ENCODE measurements around the gene WBP1.

The WBP1 gene

DNA sequence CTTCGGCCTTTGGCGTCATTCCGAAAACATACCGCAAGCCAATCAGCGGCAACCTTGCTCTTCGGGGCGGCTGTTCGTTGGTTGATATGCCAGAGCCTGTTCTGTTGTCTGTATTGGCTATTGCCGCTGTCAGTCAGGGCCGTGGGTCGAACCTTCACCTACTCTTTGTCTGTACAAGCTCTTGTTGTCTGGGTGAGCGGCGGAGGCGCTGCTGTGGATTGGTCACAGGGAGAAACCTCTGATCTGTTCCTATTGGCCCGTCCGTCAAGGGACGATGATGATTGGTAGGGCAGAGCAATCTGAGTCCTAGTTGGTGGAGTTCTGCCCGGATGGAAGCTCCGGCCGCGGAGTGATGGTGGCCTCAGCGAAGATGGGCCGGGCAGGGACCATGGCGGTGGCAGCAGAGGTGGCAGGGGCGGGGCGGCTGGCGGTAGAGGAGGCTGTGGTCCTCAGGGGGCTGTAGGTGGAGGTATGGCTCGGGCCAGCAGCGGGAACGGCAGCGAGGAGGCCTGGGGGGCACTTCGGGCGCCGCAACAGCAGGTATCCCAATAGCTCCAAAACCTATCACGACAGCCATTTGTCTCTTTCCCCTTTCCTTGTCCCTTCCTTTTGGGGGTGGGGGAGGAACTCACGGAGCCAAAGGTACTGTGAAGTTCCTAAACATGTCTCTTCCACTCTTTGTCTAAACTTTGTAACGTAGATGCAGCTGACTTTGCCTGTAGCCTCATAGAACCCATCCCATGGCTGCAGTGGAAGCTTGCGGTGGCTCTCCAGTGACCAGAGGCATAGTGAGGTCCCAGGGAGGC, at the start of gene WBP1:
Gene WBP1 (plus strand): TSS at position 307 of the 806 bp plus-strand sequence. CDS start 165 bp downstream, at position 472.
- H3K36me3 ChIP-seq (ENCODE audit: control insufficient read depth, insufficient read depth, low read length), result peaks cover 14% of the 10 kb centered on the region
- no peaks in the 10 kb centered on the region for H3K27me3 ChIP-seq (ENCODE audit: control insufficient read depth, insufficient read depth, low read length)
- peak within 1 kb of the TSS; percentile 98 for H3K27ac ChIP-seq (ENCODE audit: low read depth, low read length)
- peak within 1 kb of the TSS; percentile 85 for H3K4me3 ChIP-seq (ENCODE audit: low read length)
- peak within 1 kb of the TSS; percentile 90 for H3K9ac ChIP-seq (ENCODE audit: low read length)
- peaks cover 22% of the 10 kb centered on the region for H3K4me1 ChIP-seq (ENCODE audit: control insufficient read depth, insufficient read depth, low read length)

DNA sequence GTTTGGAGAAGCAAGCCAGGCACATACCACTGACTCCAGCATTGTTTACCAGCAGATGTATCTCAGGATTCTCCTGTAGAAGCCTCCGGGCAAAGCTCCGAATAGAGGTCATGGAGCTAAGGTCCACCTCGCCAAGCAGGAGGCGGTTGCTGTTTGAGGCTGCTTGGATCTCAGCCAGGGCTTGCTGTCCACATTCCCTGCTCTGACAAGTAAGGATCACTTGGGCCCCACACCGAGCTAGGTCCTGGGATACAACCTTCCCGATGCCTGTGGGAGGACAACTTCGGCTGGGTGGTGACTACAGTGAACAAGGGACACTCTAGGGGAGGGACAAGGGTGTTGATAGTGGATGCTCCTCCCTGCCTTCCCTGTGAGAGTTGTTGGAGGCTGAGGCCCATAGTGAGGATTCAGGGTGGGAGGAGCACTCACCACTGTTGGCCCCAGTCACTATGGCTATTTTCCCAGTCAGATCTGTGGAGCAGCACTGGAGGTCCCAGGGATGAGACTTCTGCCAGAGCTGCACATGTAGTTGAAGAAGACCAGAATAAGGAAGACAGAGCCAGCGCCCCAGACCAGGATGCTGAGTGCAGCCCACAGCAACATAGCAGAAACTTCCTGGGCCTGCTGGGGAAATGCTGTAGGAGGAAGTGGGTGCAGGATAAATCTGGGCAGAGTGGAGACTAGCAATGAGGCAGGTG, 45.1 kb upstream of the WBP1 start:
- no peaks in the 10 kb centered on the region for H3K27me3 ChIP-seq (ENCODE audit: control insufficient read depth, insufficient read depth, low read length)
- no peak overlapping the region for H3K4me3 ChIP-seq (ENCODE audit: low read length)
- no peak overlapping the region for H3K27ac ChIP-seq (ENCODE audit: low read depth, low read length)
- H3K36me3 ChIP-seq (ENCODE audit: control insufficient read depth, insufficient read depth, low read length), result no peaks in the 10 kb centered on the region
- peaks cover 4% of the 10 kb centered on the region for H3K4me1 ChIP-seq (ENCODE audit: control insufficient read depth, insufficient read depth, low read length)
- no peak overlapping the region for H3K9ac ChIP-seq (ENCODE audit: low read length)

DNA sequence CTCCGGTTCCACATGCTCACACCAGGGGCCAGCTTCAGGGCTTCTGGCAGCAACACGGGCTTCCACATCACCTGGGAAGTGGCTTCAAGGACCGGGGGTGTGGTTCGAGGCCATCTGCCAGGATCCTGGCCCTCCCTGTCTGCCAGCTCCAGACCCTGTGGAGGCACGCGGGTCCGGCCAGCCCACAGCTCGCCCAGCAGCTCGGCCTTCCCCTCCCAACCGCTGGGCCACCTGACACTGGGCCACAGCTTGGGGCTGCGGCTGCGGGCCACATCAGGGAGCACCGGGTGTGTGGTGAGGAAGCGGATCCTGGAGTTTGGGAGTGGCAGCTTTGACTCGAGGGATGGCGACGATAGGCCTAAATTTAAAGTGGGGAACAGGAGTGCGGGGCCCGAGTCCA, 43.8 kb upstream of the WBP1 start:
- H3K27me3 ChIP-seq (ENCODE audit: control insufficient read depth, insufficient read depth, low read length), result no peaks in the 10 kb centered on the region
- no peaks in the 10 kb centered on the region for H3K36me3 ChIP-seq (ENCODE audit: control insufficient read depth, insufficient read depth, low read length)
- H3K27ac ChIP-seq (ENCODE audit: low read depth, low read length), result no peak overlapping the region
- H3K9ac ChIP-seq (ENCODE audit: low read length), result no peak overlapping the region
- peaks cover 4% of the 10 kb centered on the region for H3K4me1 ChIP-seq (ENCODE audit: control insufficient read depth, insufficient read depth, low read length)
- H3K4me3 ChIP-seq (ENCODE audit: low read length), result peak overlapping the region; percentile 70

DNA sequence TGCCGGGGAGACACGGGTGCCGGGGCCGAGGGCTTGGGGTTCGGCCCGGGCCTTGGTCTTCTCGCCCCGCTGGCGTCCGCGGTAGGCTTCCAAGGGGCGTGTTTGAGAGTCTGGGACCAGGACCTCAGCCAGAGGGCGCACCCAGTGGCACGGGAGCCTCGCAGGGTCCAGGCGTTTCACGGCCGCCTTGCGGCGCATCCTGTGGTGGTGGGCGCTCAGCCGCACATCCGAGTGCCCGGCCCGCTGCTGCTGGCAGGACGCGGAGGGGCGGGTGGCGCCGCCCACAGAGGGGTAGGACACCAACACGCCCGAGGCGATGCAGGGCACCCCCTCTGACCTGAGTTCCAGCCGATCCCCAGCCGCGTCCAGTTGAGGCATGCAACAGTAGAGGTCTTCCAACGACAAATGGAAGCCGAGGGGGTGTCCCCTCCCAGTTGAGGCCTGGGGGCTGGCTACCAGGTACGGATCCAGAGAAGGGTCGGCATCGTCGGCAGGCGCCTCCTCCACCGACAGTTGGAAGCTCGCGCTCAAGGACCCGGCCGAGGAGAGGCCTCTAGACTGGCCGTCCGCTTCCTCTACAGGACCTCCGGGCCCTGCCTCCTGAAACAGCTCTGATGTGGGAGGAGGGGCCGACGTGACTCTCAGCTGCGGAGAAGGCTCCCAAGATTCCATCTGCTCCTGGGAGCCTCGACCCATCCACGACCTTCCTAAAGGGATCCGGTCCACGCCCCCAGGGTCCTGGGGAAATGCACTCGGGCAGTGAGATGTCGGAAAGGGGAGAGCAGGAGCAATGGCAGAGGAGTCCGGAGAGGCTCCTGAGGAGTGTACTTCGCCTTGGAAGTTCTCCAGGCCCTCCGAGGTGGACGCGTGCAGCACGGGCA, 43.1 kb upstream of the WBP1 start:
- Histone ChIP-seq H3K4me3 (ENCODE audit: low read length) (peak overlapping the region; percentile 70), H3K4me1 (ENCODE audit: control insufficient read depth, insufficient read depth, low read length) (peaks cover 4% of the 10 kb centered on the region), H3K36me3 (ENCODE audit: control insufficient read depth, insufficient read depth, low read length) (no peaks in the 10 kb centered on the region), H3K9ac (ENCODE audit: low read length) (peak overlapping the region; percentile 8), H3K27me3 (ENCODE audit: control insufficient read depth, insufficient read depth, low read length) (no peaks in the 10 kb centered on the region), H3K27ac (ENCODE audit: low read depth, low read length) (no peak overlapping the region)

DNA sequence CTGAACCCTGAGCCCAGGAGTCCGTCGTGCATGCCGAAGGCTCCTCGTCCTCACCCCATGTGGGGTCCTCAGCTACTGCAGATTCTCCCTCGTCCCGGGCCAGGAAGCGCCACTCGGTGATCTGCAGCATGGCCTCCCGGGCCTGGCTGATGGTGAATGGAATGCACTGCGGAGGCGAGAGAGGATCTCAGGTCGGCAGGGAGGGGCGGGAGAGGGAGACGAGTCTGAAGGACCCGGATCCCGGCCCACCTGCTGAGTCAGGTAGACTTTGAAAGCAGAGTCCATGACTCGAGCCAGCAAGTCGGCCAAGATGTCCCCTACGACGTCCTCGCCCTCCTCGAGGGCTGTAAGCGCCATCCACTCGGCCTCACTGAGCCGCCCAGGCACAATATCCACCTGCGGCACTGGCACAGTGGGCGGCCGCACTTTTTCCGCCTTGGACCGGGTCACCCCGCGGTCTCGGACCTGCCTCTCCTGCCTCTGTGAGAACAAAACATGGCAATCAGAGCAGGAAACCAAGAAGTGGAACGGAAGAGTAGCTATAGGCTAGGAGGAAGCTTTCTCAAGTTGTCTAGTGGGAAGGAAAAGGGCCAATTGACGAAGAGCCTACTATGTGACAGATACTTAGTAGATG, 42.4 kb upstream of the WBP1 start:
- no peaks in the 10 kb centered on the region for H3K27me3 ChIP-seq (ENCODE audit: control insufficient read depth, insufficient read depth, low read length)
- no peak overlapping the region for H3K9ac ChIP-seq (ENCODE audit: low read length)
- H3K27ac ChIP-seq (ENCODE audit: low read depth, low read length), result no peak overlapping the region

DNA sequence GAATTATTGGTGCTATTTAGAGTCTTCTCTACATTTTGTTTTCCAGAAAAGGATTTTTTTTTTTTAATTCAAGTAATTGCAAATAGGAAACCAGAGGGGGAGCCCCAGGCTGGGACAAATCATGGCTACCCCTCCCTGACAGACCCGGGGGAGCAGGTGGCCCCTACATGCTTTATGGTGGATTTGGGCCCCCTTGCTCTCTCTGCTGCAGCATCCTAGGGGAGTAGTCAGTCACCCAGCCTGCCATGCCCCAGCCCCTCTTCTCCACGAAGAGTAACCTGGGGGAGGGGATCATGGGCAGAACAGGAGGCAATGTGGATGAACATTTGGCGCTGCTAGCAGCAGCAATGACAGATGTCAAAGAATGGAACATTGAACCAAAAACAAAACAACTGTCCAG, 41.5 kb upstream of the WBP1 start:
- Histone ChIP-seq H3K36me3 (ENCODE audit: control insufficient read depth, insufficient read depth, low read length) (no peaks in the 10 kb centered on the region), H3K9ac (ENCODE audit: low read length) (no peak overlapping the region), H3K27me3 (ENCODE audit: control insufficient read depth, insufficient read depth, low read length) (no peaks in the 10 kb centered on the region), H3K4me1 (ENCODE audit: control insufficient read depth, insufficient read depth, low read length) (peaks cover 4% of the 10 kb centered on the region), H3K27ac (ENCODE audit: low read depth, low read length) (no peak overlapping the region), H3K4me3 (ENCODE audit: low read length) (no peak overlapping the region)

More for the DNA sequence above, 42.4 kb upstream of the WBP1 start:
- Histone ChIP-seq H3K36me3 (ENCODE audit: control insufficient read depth, insufficient read depth, low read length) (no peaks in the 10 kb centered on the region), H3K4me1 (ENCODE audit: control insufficient read depth, insufficient read depth, low read length) (peaks cover 4% of the 10 kb centered on the region), H3K4me3 (ENCODE audit: low read length) (peak overlapping the region; percentile 70)

DNA sequence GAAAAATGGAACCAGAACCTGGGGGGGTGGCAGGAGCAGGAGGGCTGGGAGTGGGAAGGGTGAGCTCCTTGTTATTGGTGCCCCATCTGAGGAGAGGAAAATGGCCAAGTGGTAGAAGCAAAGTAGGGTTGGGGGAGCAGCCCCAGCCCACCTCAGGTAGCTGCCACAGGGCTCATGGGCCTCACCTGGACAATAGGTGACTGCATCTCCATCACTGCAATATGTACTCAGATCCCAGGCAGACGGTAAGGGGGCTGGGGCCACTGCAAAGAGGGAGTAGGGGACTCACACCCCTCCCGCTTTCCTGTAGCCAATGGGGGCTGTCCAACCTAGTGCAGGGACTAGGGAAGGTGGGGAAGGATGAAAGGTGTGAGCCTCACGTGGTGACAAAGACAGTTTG, 41.0 kb upstream of the WBP1 start:
- Histone ChIP-seq H3K9ac (ENCODE audit: low read length) (no peak overlapping the region), H3K4me3 (ENCODE audit: low read length) (no peak overlapping the region), H3K27me3 (ENCODE audit: control insufficient read depth, insufficient read depth, low read length) (no peaks in the 10 kb centered on the region), H3K36me3 (ENCODE audit: control insufficient read depth, insufficient read depth, low read length) (no peaks in the 10 kb centered on the region), H3K4me1 (ENCODE audit: control insufficient read depth, insufficient read depth, low read length) (peaks cover 4% of the 10 kb centered on the region), H3K27ac (ENCODE audit: low read depth, low read length) (no peak overlapping the region)

DNA sequence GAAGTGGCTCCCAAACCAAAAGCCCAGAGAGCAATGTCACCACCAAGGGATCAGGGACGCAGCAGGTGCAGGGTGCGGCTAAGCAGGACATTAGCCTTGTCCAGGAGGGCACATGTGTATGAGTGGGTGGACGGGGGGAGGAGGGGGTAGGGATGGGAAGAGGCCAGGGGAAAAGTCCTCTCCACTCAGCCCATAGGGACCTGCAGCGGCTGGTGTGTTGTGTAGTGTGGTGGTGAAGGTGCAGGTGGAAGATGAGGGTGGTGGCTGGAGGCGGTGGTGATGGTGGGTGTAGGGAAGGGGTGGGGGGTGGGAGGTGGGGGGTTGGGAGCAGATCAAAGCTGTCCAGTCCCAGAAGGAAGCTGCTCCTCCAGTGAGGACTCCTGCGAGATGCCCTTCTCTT, 40.5 kb upstream of the WBP1 start:
- Histone ChIP-seq H3K4me1 (ENCODE audit: control insufficient read depth, insufficient read depth, low read length) (peaks cover 4% of the 10 kb centered on the region), H3K9ac (ENCODE audit: low read length) (no peak overlapping the region), H3K4me3 (ENCODE audit: low read length) (no peak overlapping the region), H3K36me3 (ENCODE audit: control insufficient read depth, insufficient read depth, low read length) (no peaks in the 10 kb centered on the region), H3K27ac (ENCODE audit: low read depth, low read length) (no peak overlapping the region), H3K27me3 (ENCODE audit: control insufficient read depth, insufficient read depth, low read length) (no peaks in the 10 kb centered on the region)

DNA sequence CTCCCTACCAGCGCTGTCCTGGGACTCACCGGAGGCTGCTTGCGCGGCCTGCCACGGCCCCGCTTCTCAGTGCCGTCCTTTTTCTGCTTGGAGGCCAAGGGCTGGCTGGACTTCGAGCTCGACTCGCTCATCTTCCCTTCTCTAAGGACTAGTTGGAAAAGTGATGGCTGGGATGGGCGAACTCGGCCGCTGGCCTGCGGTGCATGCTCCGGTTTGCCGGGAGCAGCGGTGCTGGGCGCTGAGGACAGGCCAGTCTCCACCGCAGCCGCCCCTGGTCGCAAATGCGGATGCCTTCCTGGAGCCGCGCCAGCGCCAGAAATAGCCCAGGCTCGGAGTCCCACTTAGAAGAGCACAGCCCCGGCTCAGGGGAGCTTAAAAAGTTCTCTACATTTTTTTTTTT, 39.9 kb upstream of the WBP1 start:
- Histone ChIP-seq H3K4me1 (ENCODE audit: control insufficient read depth, insufficient read depth, low read length) (peaks cover 4% of the 10 kb centered on the region), H3K36me3 (ENCODE audit: control insufficient read depth, insufficient read depth, low read length) (no peaks in the 10 kb centered on the region), H3K27ac (ENCODE audit: low read depth, low read length) (no peak overlapping the region), H3K9ac (ENCODE audit: low read length) (no peak overlapping the region), H3K27me3 (ENCODE audit: control insufficient read depth, insufficient read depth, low read length) (no peaks in the 10 kb centered on the region), H3K4me3 (ENCODE audit: low read length) (no peak overlapping the region)

DNA sequence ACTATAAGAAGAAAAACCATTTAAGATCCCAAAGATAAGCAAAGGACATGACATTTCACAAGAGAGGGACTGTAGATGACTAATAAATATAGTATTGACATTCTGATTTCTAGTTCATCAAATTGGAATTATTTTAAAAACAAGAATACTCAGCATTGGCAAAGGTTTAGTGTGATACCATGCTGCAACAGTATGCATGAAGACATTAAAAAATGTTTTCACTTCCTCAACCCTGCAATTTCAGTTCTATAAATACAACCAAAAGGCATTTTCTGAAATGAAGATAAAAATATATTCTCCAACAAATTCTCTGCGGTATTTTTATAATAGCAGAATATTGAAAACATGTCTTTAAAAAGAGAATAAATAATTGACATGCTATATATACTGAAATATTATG, 38.9 kb upstream of the WBP1 start:
- no peak overlapping the region for H3K4me3 ChIP-seq (ENCODE audit: low read length)
- H3K36me3 ChIP-seq (ENCODE audit: control insufficient read depth, insufficient read depth, low read length), result no peaks in the 10 kb centered on the region
- H3K4me1 ChIP-seq (ENCODE audit: control insufficient read depth, insufficient read depth, low read length), result peaks cover 2% of the 10 kb centered on the region
- no peak overlapping the region for H3K27ac ChIP-seq (ENCODE audit: low read depth, low read length)
- no peaks in the 10 kb centered on the region for H3K27me3 ChIP-seq (ENCODE audit: control insufficient read depth, insufficient read depth, low read length)
- no peak overlapping the region for H3K9ac ChIP-seq (ENCODE audit: low read length)

DNA sequence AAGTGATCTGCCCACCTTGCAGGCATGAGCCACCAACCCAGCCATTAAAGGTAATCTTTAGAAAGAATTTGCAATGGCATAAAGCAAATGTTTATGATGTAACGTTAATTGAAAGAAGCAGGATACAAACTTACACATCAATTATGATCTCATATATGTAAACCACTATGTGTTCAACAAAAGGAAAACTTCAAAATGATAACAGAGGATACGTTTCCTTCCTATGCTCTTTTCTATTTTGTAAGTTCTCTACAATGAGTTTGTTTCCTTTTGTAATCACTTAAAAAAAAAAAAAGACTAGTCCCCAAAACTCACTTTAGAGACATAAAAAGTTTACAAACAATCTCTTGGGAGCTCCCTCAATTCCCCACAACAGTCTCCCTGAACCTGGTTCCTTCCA, 38.2 kb upstream of the WBP1 start:
- Histone ChIP-seq H3K4me3 (ENCODE audit: low read length) (no peak overlapping the region), H3K27ac (ENCODE audit: low read depth, low read length) (no peak overlapping the region), H3K4me1 (ENCODE audit: control insufficient read depth, insufficient read depth, low read length) (no peaks in the 10 kb centered on the region), H3K27me3 (ENCODE audit: control insufficient read depth, insufficient read depth, low read length) (no peaks in the 10 kb centered on the region), H3K9ac (ENCODE audit: low read length) (no peak overlapping the region), H3K36me3 (ENCODE audit: control insufficient read depth, insufficient read depth, low read length) (no peaks in the 10 kb centered on the region)
